Epithelial cell of esophagus (primary cell): Measurements from ENCODE around the gene GFER.

Source experiments
- DNase-seq: peaks from one replicate; pipeline ENCODE4 v3.0.0; 2010; ENCODE audit warnings: low read depth
- H3K4me3 ChIP-seq: 2 replicates; pipeline ENCODE4 v1.5.1; 2011; ENCODE audit warnings: mild to moderate bottlenecking, low read length, control low read depth
- TF ChIP-seq, protein P1 (sequence below): IDR thresholded peaks from 2 replicates; pipeline ENCODE4 v1.5.1; 2011; ENCODE audit warnings: low read depth, mild to moderate bottlenecking, low read length, control low read depth, inconsistent platforms; ENCODE audit not compliant: insufficient read depth; ENCODE audit errors: missing control alignments

The GFER gene

DNA sequence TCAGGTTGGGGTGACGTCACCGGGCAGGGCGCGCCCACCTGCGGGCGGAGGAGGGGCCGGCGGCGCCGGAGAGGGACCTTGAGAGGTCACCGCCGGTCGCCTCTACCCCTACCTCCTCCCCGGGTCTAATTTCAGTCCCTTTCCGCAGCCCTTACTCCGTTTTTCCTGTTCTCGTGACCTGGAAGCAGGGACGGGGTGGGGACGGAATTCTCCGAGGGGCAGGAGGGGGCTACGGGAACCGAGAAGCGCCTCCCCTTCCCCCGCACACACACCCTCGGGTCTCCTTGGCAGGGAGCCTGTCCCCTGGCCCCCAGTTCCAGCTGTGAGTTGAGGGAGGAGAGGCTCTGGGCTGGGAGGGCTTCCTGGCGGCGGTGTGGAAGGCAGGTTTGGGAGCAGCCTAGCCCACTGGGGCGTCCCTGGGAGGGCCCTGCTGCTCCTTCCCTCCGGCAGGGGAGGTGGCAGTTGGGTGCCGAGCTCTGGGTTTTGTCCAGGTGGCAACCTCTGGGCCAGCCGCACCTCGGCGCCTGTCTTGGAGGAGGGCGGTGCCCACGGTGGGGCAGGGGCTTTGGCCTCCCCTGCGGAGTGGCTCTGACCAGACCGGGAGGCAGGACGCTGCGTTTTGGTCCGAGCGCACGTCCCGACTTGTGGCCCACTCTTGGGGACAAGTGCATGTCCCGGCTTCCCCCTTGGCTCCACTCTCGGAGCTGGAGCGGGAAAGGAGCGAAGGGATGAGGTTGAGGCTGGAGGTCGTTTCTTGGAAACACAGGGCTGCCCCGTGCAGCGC is 6.5 kb downstream of the GFER start:
- H3K4me3 ChIP-seq = no peak overlapping the region
- TF ChIP-seq, protein P1, sequence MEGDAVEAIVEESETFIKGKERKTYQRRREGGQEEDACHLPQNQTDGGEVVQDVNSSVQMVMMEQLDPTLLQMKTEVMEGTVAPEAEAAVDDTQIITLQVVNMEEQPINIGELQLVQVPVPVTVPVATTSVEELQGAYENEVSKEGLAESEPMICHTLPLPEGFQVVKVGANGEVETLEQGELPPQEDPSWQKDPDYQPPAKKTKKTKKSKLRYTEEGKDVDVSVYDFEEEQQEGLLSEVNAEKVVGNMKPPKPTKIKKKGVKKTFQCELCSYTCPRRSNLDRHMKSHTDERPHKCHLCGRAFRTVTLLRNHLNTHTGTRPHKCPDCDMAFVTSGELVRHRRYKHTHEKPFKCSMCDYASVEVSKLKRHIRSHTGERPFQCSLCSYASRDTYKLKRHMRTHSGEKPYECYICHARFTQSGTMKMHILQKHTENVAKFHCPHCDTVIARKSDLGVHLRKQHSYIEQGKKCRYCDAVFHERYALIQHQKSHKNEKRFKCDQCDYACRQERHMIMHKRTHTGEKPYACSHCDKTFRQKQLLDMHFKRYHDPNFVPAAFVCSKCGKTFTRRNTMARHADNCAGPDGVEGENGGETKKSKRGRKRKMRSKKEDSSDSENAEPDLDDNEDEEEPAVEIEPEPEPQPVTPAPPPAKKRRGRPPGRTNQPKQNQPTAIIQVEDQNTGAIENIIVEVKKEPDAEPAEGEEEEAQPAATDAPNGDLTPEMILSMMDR = no peak
- no peak for DNase-seq

DNA sequence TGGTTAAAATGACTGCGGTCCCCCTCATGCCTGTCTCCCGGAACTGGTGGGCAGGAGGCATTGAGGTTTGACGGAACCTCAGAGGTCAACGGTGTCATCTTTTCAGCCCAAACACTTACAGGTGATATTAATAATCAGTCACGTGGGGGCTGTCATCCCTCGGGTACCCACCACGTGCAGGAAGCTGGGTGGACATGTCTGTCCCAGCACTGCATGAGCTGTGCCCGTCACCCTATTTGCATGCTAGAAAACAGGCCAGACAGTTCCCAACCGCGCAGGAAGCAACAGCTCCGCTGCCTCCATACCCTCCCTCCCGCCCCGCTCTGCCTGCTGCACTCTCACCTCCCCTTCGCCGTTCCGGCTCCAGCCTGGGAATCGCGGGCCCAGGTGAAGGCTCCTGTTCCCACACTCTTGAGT is 7.2 kb downstream of the GFER start:
- TF ChIP-seq, protein P1 = no peak
- H3K4me3 ChIP-seq = no peak overlapping the region
- DNase-seq = no peak

DNA sequence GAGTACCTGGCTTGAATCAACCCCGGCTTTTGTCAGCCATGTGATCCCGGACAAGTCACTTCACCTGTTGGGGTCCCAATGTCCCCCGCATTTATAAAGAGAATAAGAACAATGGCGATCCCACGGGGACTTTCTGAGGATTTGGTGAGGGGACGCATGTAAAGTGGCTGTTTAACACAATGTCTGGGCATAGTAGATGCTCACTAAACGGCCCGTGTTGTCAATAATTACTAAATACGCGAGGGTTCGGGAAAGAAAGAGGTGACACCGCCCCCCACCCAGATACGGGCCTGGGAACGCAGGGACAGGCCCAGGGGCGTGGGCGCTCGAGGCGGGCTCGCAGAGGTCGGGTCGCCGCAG is 7.6 kb downstream of the GFER start:
- TF ChIP-seq, protein P1 = no peak
- H3K4me3 ChIP-seq = no peak overlapping the region
- DNase-seq = no peak

DNA sequence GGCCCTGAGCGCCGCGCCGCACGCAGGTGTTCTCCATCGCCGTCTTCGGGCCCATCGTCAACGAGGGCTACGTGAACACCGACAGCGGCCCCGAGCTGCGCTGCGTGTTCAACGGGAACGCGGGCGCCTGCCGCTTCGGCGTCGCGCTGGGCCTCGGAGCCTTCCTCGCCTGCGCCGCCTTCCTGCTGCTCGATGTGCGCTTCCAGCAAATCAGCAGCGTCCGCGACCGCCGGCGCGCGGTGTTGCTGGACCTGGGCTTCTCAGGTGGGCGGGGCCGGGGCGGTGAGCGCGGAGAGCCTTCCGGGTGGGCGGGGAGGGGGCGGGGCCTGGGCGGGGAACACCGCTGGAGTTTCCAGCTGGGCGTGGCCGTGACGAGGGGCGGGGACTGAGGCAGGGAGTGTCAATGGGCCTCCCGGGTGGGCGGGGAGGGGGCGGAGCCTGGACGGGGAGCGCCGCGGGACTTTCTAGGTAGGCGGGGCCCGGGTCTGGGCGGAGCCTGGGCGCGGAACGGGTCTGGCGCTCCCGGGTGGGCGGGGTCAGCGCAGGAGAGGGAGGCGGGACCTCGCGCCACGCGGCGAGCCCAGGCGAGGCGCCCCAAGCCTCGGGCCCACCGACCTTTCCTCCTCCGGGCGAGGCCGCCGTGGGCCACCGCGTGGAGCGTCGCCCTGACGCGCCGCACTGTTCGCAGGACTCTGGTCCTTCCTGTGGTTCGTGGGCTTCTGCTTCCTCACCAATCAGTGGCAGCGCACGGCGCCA is 8.1 kb downstream of the GFER start:
- peak overlapping the region; percentile 11 for H3K4me3 ChIP-seq
- DNase-seq = peak; percentile 93
- TF ChIP-seq, protein P1 = no peak

DNA sequence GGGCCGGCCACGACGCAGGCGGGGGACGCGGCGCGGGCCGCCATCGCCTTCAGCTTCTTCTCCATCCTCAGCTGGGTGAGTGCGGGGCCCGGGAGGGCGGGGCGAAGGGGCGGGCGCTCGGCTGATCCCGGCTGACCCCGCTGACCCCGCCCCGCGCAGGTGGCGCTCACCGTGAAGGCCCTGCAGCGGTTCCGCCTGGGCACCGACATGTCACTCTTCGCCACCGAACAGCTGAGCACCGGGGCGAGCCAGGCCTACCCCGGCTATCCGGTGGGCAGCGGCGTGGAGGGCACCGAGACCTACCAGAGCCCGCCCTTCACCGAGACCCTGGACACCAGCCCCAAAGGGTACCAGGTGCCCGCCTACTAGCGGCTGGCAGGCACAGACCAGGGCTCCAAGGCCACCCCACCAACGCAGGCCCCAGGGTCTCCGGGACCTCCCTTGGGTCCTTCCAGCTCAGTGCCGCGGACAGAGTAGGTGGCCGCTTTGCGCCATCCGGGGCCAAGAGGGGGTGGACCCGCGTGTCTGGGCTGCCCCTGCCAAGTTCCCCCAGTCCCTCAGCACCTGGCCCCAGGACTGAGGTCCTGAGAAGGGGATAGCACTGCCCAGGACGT is 8.8 kb downstream of the GFER start:
- H3K4me3 ChIP-seq = no peak overlapping the region

DNA sequence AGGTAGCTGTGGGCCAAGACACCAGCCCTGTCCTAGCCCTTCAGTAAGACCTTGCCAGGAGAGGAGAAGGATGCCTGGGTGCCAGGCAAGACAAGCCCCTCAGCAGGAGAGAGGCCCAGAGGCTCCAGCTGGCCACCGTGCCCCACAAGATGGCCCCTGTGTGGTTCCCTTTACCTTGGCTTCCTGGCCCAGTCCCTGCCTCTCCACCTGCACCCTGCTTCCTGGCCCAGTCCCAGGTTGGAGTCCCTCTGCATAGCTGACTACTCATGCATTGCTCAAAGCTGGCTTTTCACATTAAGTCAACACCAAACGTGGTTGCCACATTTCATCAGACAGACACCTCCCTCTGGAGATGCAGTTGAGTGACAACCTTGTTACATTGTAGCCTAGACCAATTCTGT is 9.7 kb downstream of the GFER start:
- H3K4me3 ChIP-seq = no peak overlapping the region
- DNase-seq = peak; percentile 92
- TF ChIP-seq, protein P1 = no peak

More for the DNA sequence above, 8.8 kb downstream of the GFER start:
- TF ChIP-seq, protein P1 = no peak
- no peak for DNase-seq
